Left ventricle myocardium inferior (tissue), 1 donor: ENCODE results near the gene KRTAP2-1. TPM values are rescaled to one million over a fixed set of nuclear protein-coding genes. Genes with fewer than 3 reads are reported as not detected.
"Not testable (repeated sequence)": the region's sequence is repeated elsewhere in the genome, so short reads cannot be mapped to it uniquely, and the experiment has no call there.

ENCODE experiments used
- DNase-seq: peaks from one replicate; pipeline ENCODE4 v3.0.0-alpha.2; 2020
- H3K27ac ChIP-seq: fragments of 200-600 bp; replicated peaks from 2 replicates; pipeline ENCODE4 v1.8.0; 2021
- H3K27me3 ChIP-seq: fragments of 200-600 bp; 2 replicates; pipeline ENCODE4 v1.8.0; 2021; ENCODE audit warnings: low read depth
- H3K36me3 ChIP-seq: fragments of 200-600 bp; 2 replicates; pipeline ENCODE4 v1.8.0; 2021
- H3K4me1 ChIP-seq: fragments of 200-600 bp; 2 replicates; pipeline ENCODE4 v1.8.0; 2021
- H3K4me3 ChIP-seq: fragments of 200-600 bp; 2 replicates; pipeline ENCODE4 v1.8.0; 2021; ENCODE audit warnings: mild to moderate bottlenecking, moderate library complexity
- H3K9me3 ChIP-seq: fragments of 200-600 bp; replicated peaks from 2 replicates; pipeline ENCODE4 v1.8.0; 2021
- CTCF ChIP-seq: fragments of 200-600 bp; IDR thresholded peaks from 2 replicates; pipeline ENCODE4 v1.8.0; 2021; ENCODE audit warnings: antibody characterized with exemption, mild to moderate bottlenecking, borderline replicate concordance
- intact Hi-C: fragments of 100-400 bp; cut with micrococcal nuclease; formaldehyde crosslinking; loops from one replicate; pipeline ENCODE4 v1.11.0; 2022
- long read RNA-seq: library from polyadenylated mRNA; unstranded; transcript quantifications from one replicate; pipeline ENCODE4 v2.0.0, GENCODE V29; 2021
- total RNA-seq: library from RNA; stranded (reverse); fragmentation: NEBNext Ultra II Directional; extraction: Animal tissue kit (Norgen Biotek cat#: 25700); gene quantifications from one replicate; pipeline ENCODE4 v1.2.1, GENCODE V29; 2021
- donor health status: DM: no; HTN: yes; CAD: no; lungs with severe emphysema.

The KRTAP2-1 gene
- total RNA-seq: not detected
- long read RNA-seq: 0 reads

DNA sequence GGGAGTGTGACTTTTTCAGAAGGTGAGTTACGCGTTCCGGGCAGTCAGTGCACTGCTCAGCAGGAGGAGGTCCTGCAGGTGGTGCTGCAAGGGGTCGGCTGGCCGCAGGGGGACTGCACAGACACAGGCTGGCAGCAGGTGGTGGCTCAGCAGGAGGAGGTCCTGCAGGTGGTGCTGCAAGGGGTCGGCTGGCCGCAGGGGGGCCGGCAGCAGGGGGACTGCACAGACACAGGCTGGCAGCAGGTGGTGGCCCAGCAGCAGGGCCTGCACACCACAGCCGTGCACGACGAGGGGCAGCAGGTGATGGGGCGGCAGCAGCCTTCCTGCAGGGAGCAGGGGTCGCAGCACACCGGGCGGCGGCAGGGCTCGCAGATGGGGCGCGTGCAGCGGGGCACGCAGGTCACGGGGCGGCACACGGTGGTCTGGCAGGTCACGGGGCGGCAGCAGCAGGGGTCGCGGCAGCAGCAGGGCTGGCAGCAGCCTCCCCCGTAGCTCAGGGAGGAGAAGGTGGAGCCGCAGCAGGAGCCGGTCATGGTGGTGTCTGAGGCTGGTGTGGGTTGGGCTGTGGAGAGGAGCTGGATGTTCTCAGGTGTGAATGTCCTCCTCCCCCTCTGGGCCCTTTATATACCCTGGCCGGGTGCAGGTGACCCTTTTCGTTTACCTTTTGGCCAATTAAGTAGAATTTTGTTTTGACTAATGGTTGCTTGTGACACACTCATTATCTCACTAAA lies at the start of gene KRTAP2-1:
TSS of gene KRTAP2-1 (minus strand) at position 582 of the 731 bp plus-strand sequence. CDS start at position 533, 49 bp downstream.
- H3K27ac ChIP-seq, DNase-seq, H3K4me3 ChIP-seq, H3K4me1 ChIP-seq, intact Hi-C loops, H3K36me3 ChIP-seq: not testable (repeated sequence)
- Histone ChIP-seq H3K9me3 (peaks cover 11% of the 10 kb centered on the region), H3K27me3 (peaks cover 60% of the 10 kb centered on the region)

DNA sequence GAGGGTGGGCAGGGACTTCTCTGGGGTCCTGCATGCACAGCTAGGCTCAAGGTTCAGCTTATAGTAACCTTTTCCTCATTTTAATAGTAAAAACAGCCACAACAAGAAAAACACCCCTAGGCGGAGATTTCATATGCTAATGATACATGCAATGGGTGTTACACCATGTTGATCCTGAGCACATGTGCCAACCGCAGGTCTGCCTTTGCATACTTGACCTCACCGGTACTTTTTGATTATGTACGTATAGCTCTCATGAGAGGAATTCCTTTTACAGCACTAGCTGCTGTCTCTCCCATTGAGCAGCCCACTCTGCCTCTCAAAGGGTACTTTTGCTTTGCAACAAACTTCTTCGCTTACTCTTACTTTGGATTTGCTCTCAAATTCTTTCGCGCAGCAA lies 48.9 kb upstream of the KRTAP2-1 start:
- no peaks in the 10 kb centered on the region for H3K36me3 ChIP-seq
- no peaks in the 10 kb centered on the region for H3K4me1 ChIP-seq
- no peak overlapping the region for H3K4me3 ChIP-seq
- no peak for DNase-seq
- intact Hi-C loops: no loop called here
- TF ChIP-seq CTCF: no peak
- no peak overlapping the region for H3K27ac ChIP-seq
- peaks cover 41% of the 10 kb centered on the region for H3K27me3 ChIP-seq
- no peaks in the 10 kb centered on the region for H3K9me3 ChIP-seq

DNA sequence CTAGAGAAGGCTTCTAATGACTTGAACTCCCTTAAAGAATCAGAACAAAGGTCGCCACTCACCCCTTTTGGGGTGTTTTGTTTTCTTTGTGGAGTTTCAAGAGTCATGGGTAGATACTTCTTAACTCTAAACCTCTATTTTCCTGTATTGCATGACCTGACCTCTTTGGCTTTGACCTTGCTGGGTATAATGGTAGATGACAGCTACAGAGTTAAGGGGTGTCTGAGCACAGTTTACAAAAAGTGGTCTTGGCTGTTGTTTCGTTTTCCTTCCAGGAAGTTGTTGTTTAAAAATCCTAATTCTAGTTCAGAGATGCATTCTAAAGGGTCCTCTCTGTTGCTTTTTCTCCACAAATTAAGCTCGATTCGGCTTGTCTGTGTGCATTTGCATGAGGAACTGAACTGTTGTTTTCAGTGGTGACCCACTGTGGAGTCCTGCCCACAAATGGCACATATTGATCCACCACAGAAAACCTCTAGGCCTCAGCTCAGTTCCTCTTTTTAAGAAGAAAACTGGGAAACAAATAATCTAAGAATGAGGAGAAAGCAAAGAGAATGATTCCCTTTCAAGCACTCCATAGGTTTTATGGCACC lies 41.7 kb upstream of the KRTAP2-1 start:
- H3K27ac ChIP-seq, DNase-seq, H3K36me3 ChIP-seq, H3K27me3 ChIP-seq, H3K4me1 ChIP-seq, intact Hi-C loops, H3K9me3 ChIP-seq, H3K4me3 ChIP-seq: not testable (repeated sequence)

GRCh38 chr17:41084100-41084856 lies 37.2 kb upstream of the KRTAP2-1 start, which contains the start of gene KRTAP4-7:
KRTAP4-7 (plus strand) TSS chr17:41084150; CDS start chr17:41084207, 57 bp downstream.
- H3K4me3 ChIP-seq, DNase-seq, H3K4me1 ChIP-seq, intact Hi-C loops, H3K36me3 ChIP-seq, H3K9me3 ChIP-seq, H3K27ac ChIP-seq: not testable (repeated sequence)
- peaks cover 23% of the 10 kb centered on the region for H3K27me3 ChIP-seq

- H3K36me3 ChIP-seq, H3K4me1 ChIP-seq, H3K4me3 ChIP-seq, H3K27ac ChIP-seq, intact Hi-C loops, H3K9me3 ChIP-seq, DNase-seq: not testable (repeated sequence)
- peaks cover 30% of the 10 kb centered on the region for H3K27me3 ChIP-seq
Observed at GRCh38 chr17:41083427-41083826, 36.3 kb upstream of the KRTAP2-1 start.

DNA sequence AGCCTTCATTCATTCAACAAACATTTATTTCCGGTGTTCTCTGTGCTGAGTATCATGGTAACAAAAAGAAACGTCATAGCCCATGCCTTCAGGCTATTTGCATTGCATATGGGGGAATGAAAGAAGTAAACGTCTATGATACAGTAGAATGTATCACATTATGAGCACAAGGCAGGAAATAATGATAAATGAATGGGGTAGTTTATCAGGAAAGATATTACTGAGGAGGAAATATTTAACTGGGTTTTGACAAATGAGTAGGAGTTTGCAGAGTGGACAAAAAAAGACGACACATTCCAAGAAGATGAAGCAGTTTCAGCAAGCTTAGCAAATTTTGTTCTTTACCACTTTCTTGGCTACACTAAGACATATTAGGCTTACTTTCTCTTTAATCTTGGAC lies 35.5 kb upstream of the KRTAP2-1 start:
- H3K27me3 ChIP-seq: peaks cover 35% of the 10 kb centered on the region
- H3K36me3 ChIP-seq: no peaks in the 10 kb centered on the region
- H3K4me3 ChIP-seq: no peak overlapping the region
- H3K27ac ChIP-seq: no peak overlapping the region
- H3K4me1 ChIP-seq: no peaks in the 10 kb centered on the region
- intact Hi-C loops: no loop called here
- DNase-seq: no peak
- H3K9me3 ChIP-seq: no peaks in the 10 kb centered on the region
- TF ChIP-seq CTCF: no peak

- intact Hi-C loops: no loop called here
- Histone ChIP-seq H3K4me3 (no peak overlapping the region), H3K27me3 (peaks cover 60% of the 10 kb centered on the region), H3K27ac (no peak overlapping the region), H3K36me3 (no peaks in the 10 kb centered on the region), H3K4me1 (no peaks in the 10 kb centered on the region), H3K9me3 (no peaks in the 10 kb centered on the region)
- no peak for DNase-seq
- TF ChIP-seq CTCF: no peak
Observed at GRCh38 chr17:41076788-41077187, 29.7 kb upstream of the KRTAP2-1 start.
